HepG2 (cell line): ENCODE measurements around the gene PLG. TPM values are rescaled to one million over a fixed set of nuclear protein-coding genes. Genes with fewer than 3 reads are reported as not detected.

Experiments used
- CEBPG ChIP-seq: IDR thresholded peaks from 2 replicates; pipeline ENCODE4 v1.6.1; 2016
- CENPX ChIP-seq: sonication (generic); formaldehyde crosslinking; IDR thresholded peaks from 2 replicates; pipeline ENCODE4 v1.9.0; 2021; ENCODE audit warnings: mild to moderate bottlenecking, missing genetic modification reagents, moderate library complexity
- HNRNPLL ChIP-seq: fragments of 200-400 bp; formaldehyde crosslinking; IDR thresholded peaks from 2 replicates; pipeline ENCODE4 v1.6.1; 2017; ENCODE audit warnings: mild to moderate bottlenecking, low read depth, low read length; ENCODE audit not compliant: poor library complexity, severe bottlenecking
- MAFG ChIP-seq: sonication (generic); formaldehyde crosslinking; IDR thresholded peaks from 2 replicates; pipeline ENCODE4 v1.5.1; 2020; ENCODE audit warnings: mild to moderate bottlenecking, missing genetic modification reagents
- SYNCRIP ChIP-seq: fragments of 200-400 bp; formaldehyde crosslinking; IDR thresholded peaks from 2 replicates; pipeline ENCODE4 v1.6.1; 2018; ENCODE audit warnings: mild to moderate bottlenecking, low read depth, low read length; ENCODE audit not compliant: insufficient read depth
- ZHX2 ChIP-seq, 2 experiments: sonication (generic) in 1 of 2; formaldehyde crosslinking in 1 of 2; IDR thresholded peaks; 2 replicates each; pipeline versions ENCODE4 v1.6.1 to v1.9.0; 2014 to 2022; ENCODE audit warnings: antibody characterized with exemption in 1 of 2, borderline replicate concordance in 1 of 2, inconsistent platforms in 1 of 2, low read depth in 1 of 2, missing genetic modification reagents in 1 of 2
- ZNF235 ChIP-seq: sonication (generic); formaldehyde crosslinking; IDR thresholded peaks from 2 replicates; pipeline ENCODE4 v1.8.1; 2023; ENCODE audit warnings: mild to moderate bottlenecking, missing genetic modification reagents, borderline replicate concordance
- ZNF781 ChIP-seq: sonication (generic); formaldehyde crosslinking; IDR thresholded peaks from 2 replicates; pipeline ENCODE4 v1.5.1; 2020; ENCODE audit warnings: borderline replicate concordance, mild to moderate bottlenecking, missing genetic modification reagents; ENCODE audit errors: not compliant biosample characterization
- ZNF83 ChIP-seq: sonication (generic); formaldehyde crosslinking; IDR thresholded peaks from 2 replicates; pipeline ENCODE4 v1.4.0; 2020; ENCODE audit warnings: missing genetic modification reagents, mild to moderate bottlenecking, borderline replicate concordance
- polyA plus RNA-seq, 8 experiments: library from polyadenylated mRNA; depleted of rRNA in 3 of 8; stranded (reverse) in 7 of 8; unstranded in 1 of 8; fragments of >200 nt; fragmentation: Illumina TruSeq in 4 of 8; extraction: Trizol in 4 of 8; gene quantifications; 2 replicates each; pipeline versions ENCODE4 v1.2.1 to v1.2.3, GENCODE V29; 2011 to 2016; ENCODE audit warnings: low read depth in 4 of 8, missing spikeins in 1 of 8, mixed read lengths in 1 of 8; ENCODE audit not compliant: insufficient read depth in 1 of 8
- total RNA-seq, 5 experiments: library from RNA; depleted of rRNA; stranded (reverse); fragments of >200 nt; fragmentation: Illumina TruSeq; extraction: Trizol; gene quantifications; 2 replicates each; pipeline ENCODE4 v1.2.3, GENCODE V29; 2016; ENCODE audit warnings: low read depth in 1 of 5

PLG gene
- total and polyA plus RNA-seq, 2 of the 13 experiments (the other 11 are each of a cell fraction or from before 2014, with no cell fraction given): 1.7 to 10.7 TPM

- TF ChIP-seq ZHX2 (IDR thresholded peaks at IDR 0.05; ENCODE audit: low read depth) (no peak), ZHX2 (CRISPR knock-in tag; IDR thresholded peaks at IDR 0.05; ENCODE audit: borderline replicate concordance) (no peak), CEBPG (CRISPR knock-in tag) (no peak), MAFG (no peak), SYNCRIP (no peak), ZNF83 (CRISPR knock-in tag) (no peak), HNRNPLL (no peak), CENPX (CRISPR knock-in tag) (no peak), ZNF781 (CRISPR knock-in tag) (no peak), ZNF235 (CRISPR knock-in tag) (no peak)
- TF ChIP-seq, all 625 proteins: peak for 0
These were observed 23.8 kb upstream of the PLG start (continued) for GRCh38 chr6:160678230-160678629.
